Measurements from ENCODE around the gene POU2AF3.

GRCh38 chr11:111322534-111322933 lies 24.2 kb downstream of the POU2AF3 start:
- TF ChIP-seq, protein P1, sequence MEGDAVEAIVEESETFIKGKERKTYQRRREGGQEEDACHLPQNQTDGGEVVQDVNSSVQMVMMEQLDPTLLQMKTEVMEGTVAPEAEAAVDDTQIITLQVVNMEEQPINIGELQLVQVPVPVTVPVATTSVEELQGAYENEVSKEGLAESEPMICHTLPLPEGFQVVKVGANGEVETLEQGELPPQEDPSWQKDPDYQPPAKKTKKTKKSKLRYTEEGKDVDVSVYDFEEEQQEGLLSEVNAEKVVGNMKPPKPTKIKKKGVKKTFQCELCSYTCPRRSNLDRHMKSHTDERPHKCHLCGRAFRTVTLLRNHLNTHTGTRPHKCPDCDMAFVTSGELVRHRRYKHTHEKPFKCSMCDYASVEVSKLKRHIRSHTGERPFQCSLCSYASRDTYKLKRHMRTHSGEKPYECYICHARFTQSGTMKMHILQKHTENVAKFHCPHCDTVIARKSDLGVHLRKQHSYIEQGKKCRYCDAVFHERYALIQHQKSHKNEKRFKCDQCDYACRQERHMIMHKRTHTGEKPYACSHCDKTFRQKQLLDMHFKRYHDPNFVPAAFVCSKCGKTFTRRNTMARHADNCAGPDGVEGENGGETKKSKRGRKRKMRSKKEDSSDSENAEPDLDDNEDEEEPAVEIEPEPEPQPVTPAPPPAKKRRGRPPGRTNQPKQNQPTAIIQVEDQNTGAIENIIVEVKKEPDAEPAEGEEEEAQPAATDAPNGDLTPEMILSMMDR (conservative IDR thresholded peaks at IDR 0.05): no peak
- no peak for TF ChIP-seq EZH2 (IDR thresholded peaks at IDR 0.05; ENCODE audit: low read depth)
